GM13976 (cell line): ENCODE measurements around the gene C1R.

Experiments
- DNase-seq: peaks from one replicate; pipeline ENCODE4 v3.0.0; 2012; ENCODE audit warnings: low spot score
- in situ Hi-C: fragments of 300-500 bp; cut with MboI; formaldehyde crosslinking; loops from one replicate; pipeline ENCODE4 v1.12.0; 2022; ENCODE audit warnings: low sequenced_read_pairs, mixed read lengths, inconsistent platforms; ENCODE audit not compliant: unreplicated experiment
- TF ChIP-seq, protein P1 (sequence below): IDR thresholded peaks from 2 replicates; pipeline ENCODE4 v1.5.1; 2012; ENCODE audit warnings: borderline replicate concordance, mild to moderate bottlenecking; ENCODE audit not compliant: insufficient read depth; ENCODE audit errors: extremely low read depth, missing control alignments, control extremely low read depth

C1R gene

DNA sequence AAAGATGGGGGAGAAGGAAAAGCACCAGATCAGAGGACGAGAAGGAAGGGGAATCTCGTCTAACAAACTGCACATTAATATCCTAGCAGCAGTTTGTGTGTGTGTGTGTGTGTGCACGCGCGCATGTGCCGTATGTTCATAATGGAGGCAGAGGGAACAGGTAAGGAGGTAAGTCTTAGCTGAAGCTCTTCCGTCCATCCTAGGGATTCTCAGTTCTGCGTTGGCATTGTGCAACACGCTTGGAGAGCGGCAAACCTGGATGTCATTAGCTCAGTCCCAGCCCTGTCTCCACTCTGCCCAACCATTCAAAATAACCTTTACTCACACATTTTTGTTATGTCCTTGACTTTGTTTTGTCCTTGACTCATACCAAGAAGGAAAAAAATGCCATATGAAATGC lies 1.6 kb upstream of the C1R start:
- in situ Hi-C loops: no loop called here
- TF ChIP-seq, protein P1, sequence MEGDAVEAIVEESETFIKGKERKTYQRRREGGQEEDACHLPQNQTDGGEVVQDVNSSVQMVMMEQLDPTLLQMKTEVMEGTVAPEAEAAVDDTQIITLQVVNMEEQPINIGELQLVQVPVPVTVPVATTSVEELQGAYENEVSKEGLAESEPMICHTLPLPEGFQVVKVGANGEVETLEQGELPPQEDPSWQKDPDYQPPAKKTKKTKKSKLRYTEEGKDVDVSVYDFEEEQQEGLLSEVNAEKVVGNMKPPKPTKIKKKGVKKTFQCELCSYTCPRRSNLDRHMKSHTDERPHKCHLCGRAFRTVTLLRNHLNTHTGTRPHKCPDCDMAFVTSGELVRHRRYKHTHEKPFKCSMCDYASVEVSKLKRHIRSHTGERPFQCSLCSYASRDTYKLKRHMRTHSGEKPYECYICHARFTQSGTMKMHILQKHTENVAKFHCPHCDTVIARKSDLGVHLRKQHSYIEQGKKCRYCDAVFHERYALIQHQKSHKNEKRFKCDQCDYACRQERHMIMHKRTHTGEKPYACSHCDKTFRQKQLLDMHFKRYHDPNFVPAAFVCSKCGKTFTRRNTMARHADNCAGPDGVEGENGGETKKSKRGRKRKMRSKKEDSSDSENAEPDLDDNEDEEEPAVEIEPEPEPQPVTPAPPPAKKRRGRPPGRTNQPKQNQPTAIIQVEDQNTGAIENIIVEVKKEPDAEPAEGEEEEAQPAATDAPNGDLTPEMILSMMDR: no peak
- no peak for DNase-seq

DNA sequence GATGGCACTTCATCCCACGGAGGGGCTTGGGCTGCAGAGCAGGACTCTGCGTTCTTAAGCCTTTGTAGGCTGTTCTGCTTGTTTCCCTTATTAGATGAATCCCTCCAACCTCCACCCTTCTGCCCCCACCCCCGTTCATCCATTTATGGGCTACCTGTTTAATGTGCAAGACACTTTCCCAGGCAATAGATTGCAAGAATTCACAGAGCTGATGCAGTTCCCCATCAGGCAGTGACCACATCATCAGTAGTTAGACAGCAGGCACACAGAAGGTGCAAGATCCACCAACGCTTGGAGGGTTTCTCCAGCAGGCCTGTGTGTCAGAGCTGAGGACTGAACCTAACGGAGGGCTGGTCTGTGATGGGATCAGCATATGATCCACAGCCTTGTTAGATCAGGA lies 1.2 kb upstream of the C1R start:
- TF ChIP-seq, protein P1: no peak
- in situ Hi-C loops: no loop called here
- no peak for DNase-seq

DNA sequence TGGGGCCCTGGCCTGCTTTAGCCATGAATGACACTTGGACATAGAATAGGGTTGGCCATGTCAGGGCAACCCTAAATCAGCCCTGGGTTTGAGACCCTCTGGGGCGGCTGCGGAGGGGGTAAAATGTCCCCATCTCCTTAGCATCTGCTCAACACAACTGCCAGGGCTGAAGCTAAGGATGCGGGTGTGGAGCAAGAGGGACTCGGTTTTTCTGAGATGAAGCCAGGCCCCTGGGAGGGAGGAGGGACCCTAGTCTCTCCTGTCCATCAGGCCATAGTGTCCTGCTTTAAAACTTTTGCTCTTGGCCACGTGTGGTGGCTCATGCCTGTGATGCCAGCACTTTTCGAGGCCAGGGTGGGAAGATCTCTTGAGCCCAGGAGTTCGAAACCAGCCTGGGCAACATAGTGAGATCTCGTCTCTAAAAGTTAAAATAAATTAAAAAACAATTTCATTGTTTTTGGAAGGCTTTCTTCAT lies 778 bp upstream of the C1R start:
- TF ChIP-seq, protein P1: no peak
- DNase-seq: no peak
- in situ Hi-C loops: no loop called here

DNA sequence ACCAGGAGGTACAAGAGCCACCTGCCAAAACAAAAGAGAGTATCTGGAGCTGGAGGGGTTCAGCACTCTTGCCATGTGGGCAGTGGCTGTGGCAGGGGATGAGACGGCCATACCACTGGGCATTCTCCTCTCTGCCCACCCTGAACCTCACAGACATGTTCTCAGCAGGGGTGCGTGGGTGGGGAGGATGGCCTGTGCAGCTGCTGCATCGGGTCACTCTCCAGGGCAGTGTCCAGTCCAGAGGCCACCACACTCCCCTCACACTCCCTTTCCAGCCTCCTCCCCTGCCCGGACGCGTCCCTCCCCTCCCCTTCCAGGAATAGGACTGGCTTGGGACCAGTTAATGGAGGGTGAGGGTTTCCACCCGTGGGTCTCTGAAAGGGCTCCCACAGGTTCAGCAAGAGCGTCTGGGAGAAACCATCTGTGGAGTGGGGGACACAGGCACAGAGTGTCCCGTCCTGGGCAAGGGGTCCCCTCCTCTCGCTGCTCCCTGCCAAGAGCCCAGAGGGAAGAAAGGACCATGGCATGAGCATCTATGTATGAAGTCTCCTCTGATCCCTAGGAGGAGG lies 501 bp downstream of the C1R start:
- no peak for DNase-seq
- in situ Hi-C loops: no loop called here
- TF ChIP-seq, protein P1: no peak

DNA sequence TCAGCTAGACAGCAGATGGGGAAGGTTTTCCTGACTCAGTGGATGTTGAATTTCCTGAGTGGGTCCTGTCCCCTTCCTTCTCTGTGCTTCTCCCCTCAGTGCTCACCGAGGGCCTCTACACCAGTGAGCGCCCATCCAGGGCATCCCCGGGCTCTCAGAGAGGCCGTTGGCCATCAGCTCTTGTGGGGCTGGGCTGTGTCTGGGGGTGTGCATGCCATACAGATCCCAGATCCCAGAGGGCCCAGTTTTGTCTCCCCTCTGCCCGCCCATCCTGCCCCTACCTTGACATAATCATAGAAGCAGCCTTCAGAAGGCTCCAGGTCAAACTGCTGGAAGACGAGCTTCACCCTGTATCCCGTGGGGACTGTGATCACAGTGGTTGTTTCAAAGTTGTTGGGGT lies 1.1 kb downstream of the C1R start:
- in situ Hi-C loops: no loop called here
- DNase-seq: no peak
- TF ChIP-seq, protein P1: no peak

DNA sequence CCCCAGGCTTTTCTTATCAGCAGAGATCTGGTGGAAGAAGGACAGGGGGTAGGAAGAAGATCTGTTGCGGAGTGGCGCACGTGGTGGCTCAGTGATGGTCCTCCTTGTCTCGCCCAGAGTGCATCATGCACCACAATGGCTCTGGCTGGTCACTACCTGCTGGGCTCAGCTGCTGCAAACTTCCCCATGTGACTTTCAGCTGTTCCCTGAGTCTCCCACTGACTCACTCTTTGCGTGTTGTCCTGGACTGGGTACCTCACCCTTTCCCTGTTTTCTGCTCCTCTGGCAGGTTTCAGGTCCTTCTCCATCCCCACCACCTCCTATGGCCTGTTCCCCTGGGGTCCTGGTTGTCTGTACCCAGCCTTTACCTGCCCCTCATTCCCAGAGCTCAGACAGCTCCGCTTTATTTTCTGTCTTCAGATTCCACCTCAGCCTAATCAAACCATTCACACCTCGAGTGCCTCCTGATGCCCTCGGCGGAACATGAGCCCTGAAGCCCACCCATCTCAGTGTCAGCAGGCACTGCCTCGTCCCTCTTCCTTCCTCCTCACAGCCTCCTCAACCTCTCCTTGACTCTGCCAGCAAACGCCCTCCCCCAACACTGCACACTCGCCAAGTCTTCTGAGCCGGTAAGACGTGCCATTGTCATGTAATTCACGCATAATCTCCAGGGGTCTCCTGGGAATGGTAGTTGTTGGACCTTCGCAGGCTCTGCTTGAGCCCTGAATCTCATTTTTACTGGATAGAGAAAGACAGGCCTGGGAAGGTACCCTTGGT lies 1.8 kb downstream of the C1R start:
- in situ Hi-C loops: no loop called here

More for the DNA sequence above, 1.8 kb downstream of the C1R start:
- DNase-seq: no peak
- TF ChIP-seq, protein P1: no peak
